HG03103 (cell line): ENCODE results near the gene GLI2.

Experiments used
- ATAC-seq: cut with Tn5 transposase; IDR thresholded peaks from one replicate; pipeline ENCODE4 v1.9.1; 2021; ENCODE audit warnings: low read depth; ENCODE audit not compliant: unreplicated experiment

GLI2 gene

GRCh38 chr2:120768112-120769048 lies 32.7 kb downstream of the GLI2 start:
- ATAC-seq, result no peak

GRCh38 chr2:120769076-120769786 lies 33.6 kb downstream of the GLI2 start:
- ATAC-seq, result no peak

GRCh38 chr2:120769787-120770120 lies 34.1 kb downstream of the GLI2 start:
- no peak for ATAC-seq

- ATAC-seq, result no peak
Measured at GRCh38 chr2:120770176-120770575, 34.5 kb downstream of the GLI2 start.

GRCh38 chr2:120770641-120771040 lies 35.0 kb downstream of the GLI2 start:
- no peak for ATAC-seq

GRCh38 chr2:120771111-120771780 lies 35.6 kb downstream of the GLI2 start:
- ATAC-seq, result no peak

GRCh38 chr2:120771781-120772208 lies 36.1 kb downstream of the GLI2 start:
- ATAC-seq, result no peak

- no peak for ATAC-seq
Measured at GRCh38 chr2:120772261-120772660, 36.6 kb downstream of the GLI2 start.

GRCh38 chr2:120773186-120773800 lies 37.6 kb downstream of the GLI2 start:
- ATAC-seq, result no peak

GRCh38 chr2:120774557-120775160 lies 39.0 kb downstream of the GLI2 start:
- ATAC-seq, result no peak

- no peak for ATAC-seq
Measured at GRCh38 chr2:120775194-120775593, 39.5 kb downstream of the GLI2 start.

- no peak for ATAC-seq
Measured at GRCh38 chr2:120775801-120776589, 40.3 kb downstream of the GLI2 start.

- ATAC-seq, result no peak
Measured at GRCh38 chr2:120776649-120777048, 41.0 kb downstream of the GLI2 start.

- no peak for ATAC-seq
Measured at GRCh38 chr2:120777170-120777751, 41.6 kb downstream of the GLI2 start.

- no peak for ATAC-seq
Measured at GRCh38 chr2:120777787-120778186, 42.1 kb downstream of the GLI2 start.

GRCh38 chr2:120778244-120778643 lies 42.6 kb downstream of the GLI2 start:
- no peak for ATAC-seq

GRCh38 chr2:120779781-120780283 lies 44.2 kb downstream of the GLI2 start:
- ATAC-seq, result no peak

- no peak for ATAC-seq
Measured at GRCh38 chr2:120780402-120780801, 44.7 kb downstream of the GLI2 start.

GRCh38 chr2:120783371-120783791 lies 47.7 kb downstream of the GLI2 start:
- ATAC-seq, result no peak
